Uterus (tissue), 2 donors: ENCODE results near the gene HUS1B.

ENCODE experiments used
- CTCF ChIP-seq, 4 experiments: fragments of 200-600 bp in 2 of 4; fragments of 450-650 bp in 2 of 4; sonication (generic) in 2 of 4; IDR thresholded peaks; one replicate each; pipeline ENCODE4 v1.5.1; 2016 to 2019; ENCODE audit warnings: antibody characterized with exemption in 4 of 4, mild to moderate bottlenecking in 2 of 4, moderate library complexity in 1 of 4
- POLR2A ChIP-seq, 2 donors: fragments of 450-650 bp; IDR thresholded peaks; one replicate each; pipeline ENCODE4 v1.6.1; 2016; ENCODE audit warnings: antibody characterized with exemption in 2 of 2, mild to moderate bottlenecking in 1 of 2, moderate library complexity in 1 of 2

DNA sequence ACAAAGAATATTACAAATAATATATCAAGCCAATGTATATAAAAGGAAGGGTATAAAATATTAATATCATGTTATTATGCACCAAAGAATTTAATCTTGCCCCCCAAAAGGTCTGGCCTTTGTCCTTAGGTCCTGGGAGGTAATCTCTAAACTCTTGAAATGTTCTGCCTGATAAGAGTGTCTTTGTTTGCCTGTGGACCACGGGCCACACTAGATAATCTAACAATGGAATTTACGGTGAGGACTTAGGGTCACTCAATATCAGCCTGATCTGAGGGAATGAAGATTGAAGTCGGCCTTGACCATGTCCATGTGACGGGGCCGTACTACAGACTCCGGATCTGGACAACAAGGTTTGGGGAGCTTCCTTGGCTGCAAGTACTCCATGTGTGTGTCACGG lies 42.9 kb downstream of the HUS1B start:
- TF ChIP-seq CTCF (IDR thresholded peaks at IDR 0.05) (no peak), POLR2A (IDR thresholded peaks at IDR 0.05) (no peak)
